NCI-H1105 (cell line): ENCODE data around the gene JUP.

Source experiments
- DNase-seq: peaks from one replicate; lab custom pipeline; 2025; lab: John Stamatoyannopoulos, UW

JUP gene

DNA sequence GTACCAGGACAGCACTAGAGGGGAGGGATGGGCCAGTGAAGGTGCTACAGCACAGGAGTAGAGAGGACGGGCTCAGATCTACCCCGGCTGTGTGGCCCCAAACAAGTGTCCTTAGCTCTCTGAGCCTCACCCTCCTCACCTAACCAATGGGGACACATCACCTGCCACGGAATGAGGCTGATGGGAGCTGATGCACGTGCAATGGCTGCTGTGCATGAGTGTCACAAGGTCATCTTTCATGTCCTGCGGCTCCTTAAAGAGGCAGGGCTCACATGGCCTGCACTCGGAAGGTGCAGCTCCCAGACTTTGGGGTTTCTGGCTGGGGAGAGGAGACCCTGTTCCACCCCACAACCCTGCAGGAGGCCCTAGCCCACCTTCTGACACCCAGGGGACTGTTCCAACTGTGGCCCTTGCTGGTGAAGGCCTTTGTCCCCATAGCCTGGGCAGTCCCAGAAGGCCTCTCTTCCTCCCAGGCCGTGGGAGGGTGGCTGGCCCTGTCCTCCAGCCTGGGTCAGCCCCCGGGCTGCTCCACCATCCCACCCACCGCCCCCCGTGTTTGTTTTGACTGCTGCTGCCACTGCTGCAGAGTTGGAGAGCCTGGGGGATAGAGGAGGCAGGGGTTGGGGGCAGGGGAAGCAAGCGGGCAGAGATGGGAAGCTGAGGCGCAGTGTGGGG lies 62.6 kb downstream of the JUP start:
- no peak for DNase-seq

DNA sequence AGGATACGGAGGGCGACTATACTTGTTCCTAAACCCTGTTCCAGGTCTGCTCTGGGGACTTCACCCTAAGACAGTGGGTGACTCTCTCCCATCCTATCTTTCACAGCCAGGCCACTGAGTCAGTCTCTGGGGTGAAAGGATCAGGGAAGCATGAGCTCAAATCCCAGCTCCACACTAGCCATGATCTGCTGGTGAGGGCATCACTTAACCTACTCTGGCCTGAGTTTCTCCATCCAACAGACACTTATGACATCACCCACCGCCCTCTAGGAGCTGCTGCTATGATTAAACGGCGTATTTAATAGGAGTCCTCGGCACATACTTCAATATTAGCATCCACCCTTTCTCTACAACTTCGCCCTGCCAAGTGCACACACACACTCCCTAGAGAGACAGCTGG lies 64.3 kb downstream of the JUP start:
- no peak for DNase-seq

DNA sequence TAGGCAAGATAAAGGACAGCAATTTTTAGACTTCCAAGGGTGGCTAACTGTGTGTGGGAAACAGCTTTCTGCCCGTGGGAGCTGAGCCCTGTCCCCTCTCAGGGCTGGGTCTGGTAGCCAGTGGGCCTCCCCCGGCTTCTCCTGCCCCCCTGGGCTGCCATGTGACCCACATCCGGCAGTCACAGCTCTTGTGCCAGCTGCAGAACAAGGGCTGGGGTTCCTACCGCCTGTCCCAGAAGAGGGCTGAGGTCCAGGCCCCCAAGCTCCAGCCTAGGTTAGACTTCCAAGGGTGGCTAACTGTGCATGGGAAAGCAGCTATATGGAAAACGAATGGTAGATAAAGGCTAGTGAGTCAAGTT lies 68.2 kb downstream of the JUP start:
- no peak for DNase-seq

DNA sequence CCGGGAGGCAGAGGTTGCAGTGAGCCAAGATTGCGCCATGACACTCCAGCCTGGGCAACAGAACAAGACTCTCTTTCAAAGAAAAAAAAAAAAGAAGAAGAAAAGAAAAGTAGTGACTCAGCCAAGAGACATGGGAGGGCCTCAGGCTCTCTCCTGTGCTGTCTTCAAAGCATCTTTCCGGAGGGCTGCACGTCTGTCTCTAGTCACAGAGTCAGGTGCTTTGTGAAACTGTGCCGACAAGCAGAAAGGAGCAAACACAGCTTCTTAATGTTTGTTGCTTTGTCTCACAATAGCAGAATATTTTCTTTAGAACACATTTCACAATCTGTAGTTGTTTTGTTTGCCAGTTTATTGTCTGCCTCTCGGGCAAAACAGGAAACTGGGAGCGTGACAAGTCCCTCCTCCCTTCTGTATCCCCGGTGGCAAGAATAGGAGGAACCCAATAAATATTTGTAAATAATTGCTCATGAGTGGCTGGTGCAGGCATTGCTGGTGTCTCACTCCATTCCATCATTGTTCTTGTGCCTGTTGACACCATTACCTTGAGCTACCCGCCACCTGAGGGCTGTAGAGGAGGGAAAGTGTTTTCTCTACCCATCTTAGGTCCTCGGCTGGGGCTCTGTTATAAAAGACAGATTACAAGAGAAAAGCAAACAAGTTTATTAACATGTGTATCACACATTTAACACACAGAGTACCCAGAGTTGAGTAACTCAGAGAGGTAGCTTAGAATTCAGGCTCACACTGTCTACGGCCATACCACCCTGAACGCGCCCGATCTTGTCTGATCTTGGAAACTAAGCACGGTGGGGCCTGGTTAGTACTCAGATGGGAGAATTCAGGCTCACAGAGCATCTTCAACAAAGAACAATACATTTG lies 68.9 kb downstream of the JUP start:
- DNase-seq, result no peak

DNA sequence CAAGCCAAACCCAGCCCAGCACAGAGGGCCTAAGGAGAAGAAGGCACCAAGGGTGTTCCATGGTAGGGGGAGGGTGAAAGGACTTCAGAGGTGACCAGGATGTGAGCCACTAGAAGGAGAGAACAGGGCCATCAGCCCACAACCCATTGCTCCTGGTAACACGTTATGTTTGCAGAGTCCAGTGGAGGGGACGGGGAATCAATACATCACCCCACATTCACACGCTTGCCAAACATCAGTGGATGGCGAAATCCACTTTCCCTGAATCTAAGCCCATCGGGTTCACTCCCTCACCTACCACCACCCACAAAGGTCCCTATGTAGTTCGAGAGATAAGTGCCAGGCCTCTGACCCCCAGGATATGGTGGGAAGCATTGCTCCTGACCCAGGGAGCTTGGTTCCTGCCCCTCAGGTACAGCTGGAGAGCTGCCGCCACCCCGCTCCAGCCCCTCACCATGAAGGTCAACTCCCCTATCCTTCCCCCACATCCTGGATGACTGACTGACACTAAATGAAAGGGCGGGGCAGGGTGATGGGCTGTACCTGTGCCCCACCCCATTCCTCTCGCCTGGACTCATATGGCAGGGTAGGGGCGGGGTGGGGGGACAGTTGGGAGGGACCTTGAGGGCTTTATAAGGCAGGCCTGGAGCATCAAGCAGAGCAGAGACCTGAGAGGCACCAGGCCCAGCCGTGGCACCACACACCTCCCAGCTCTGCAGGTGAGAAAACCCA lies 74.7 kb downstream of the JUP start, which contains the start of gene GAST:
Gene GAST, plus strand, starts transcription at position 663 of the 732 bp plus-strand sequence. CDS start 3,106 bp downstream, outside the sequence.
- DNase-seq, result no peak

DNA sequence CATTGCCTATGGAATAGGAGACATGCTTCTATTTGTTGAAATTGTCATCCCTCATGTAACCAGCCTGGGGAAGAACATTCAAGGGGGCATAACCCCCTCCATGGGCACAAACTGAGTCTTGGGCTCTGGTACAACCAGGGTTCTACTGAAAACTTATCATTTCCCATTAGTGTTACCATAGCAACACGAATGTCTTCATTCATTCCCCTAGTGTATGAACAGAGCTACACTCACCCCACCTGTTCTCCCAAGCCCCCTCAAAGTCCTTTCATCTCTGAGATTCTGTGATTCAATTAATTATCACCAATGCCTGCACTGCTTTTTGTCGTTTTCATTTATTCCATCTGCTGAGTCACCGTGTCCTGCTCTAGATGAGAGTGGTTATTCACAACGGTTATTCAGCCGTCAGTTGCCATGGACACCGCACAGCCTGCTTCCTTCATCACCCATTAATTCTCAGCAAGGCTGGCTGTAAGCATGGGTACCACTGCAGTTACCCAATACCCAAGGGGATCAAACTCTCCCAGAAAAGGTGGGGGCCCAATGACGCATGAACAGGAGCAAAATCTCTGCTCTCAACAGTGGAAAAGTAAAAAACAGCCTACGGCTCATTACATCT lies 75.9 kb downstream of the JUP start:
- peak; percentile 50 for DNase-seq

DNA sequence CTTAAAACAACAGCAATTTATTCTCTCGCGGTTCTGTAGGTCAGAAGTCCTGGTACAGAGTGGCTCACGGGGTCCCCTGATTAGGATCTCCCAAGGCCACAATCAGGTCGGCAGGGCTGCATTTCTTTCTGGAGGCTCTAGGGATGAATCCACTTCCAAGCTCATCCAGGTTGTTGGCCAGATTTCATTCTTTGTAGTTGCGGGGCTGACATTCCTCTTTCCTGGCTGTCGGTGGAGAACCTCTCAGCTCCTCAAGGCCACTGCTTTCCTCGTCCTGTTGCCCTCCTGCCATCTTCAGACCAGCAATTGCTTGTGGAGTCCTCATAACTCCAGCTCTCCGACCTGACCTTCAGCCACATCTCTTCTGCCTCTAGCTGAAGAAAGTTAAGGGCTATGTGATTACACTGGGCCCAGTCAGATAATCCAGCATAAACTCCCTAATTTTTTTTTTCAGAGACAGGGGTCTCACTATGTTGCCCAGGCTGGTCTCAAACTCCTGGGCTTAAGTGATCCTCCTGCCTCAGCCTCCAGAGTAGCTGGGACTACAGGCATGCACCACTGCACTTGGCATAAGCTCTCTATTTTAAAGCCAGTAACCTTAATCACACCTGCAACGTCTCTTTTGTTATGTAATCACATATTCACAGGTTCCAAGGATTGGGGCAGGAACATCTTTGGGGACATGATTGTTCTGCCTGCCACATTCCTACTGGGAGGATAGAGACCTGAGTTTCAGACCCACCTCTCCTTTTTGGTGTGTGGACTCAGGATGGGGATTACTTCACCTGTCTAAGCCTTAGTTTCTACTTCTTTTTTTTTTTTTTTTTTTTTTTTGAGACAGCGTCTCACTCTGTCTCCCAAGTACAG lies 78.5 kb downstream of the JUP start:
- no peak for DNase-seq

DNA sequence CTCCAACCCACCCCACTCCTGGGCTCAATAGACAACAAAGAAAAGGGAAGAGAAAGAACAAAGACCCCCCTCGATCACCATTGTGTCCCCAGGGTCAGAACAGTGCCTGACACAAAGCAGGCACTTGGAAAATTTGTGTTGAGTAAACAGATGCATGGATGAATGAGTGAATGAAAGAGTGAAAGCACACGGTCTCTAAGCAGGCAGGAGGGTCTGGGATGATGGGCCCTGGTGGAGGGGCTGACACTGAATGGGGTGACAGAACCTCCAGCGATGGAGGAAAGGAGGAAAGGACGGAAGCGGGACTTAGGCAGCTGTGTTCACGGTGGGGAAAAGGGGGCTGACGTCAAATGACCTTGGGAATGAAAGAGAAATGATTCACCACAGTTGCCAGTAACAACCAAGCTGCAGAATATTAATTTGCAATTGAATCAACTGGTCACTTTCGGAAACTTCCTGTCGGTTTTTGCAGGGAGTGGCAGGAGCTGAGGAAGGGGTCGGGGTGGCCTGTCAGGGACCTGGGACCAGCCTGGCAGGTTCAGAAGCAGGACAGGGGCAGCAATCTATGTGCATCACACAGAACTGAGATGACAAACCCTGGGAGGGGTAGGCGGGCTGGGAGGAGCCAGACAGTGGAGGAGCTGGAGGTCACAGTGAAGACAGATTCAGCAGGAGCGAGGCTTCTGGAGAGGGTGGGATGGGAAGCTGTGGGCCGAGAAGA lies 81.1 kb downstream of the JUP start:
- no peak for DNase-seq
